Neural cell (in vitro differentiated cells): ENCODE results near the gene SKOR1. TPM values are rescaled to one million over a fixed set of nuclear protein-coding genes. Genes with fewer than 3 reads are reported as not detected.

ENCODE experiments used
- H2AFZ ChIP-seq: fragments of 200-600, 300-800 bp; sonication (generic), shearing (Covaris generic); 2 replicates; pipeline ENCODE4 v1.6.0; 2014; ENCODE audit warnings: low read depth, mild to moderate bottlenecking, antibody characterized with exemption, low read length, moderate library complexity
- H3F3A ChIP-seq: fragments of 200-600 bp; shearing (Covaris generic); 2 replicates; pipeline ENCODE4 v1.6.1; 2016; ENCODE audit warnings: mild to moderate bottlenecking, moderate library complexity, mixed read lengths, antibody characterized with exemption, low read length; ENCODE audit not compliant: insufficient read depth, poor library complexity, severe bottlenecking
- H3K27ac ChIP-seq: fragments of 200-600, 300-800 bp; sonication (generic), shearing (Covaris generic); 2 replicates; pipeline ENCODE4 v1.5.1; 2014; ENCODE audit warnings: mild to moderate bottlenecking, low read length, moderate library complexity
- H3K27me3 ChIP-seq: fragments of 300-800, 200-600 bp; sonication (generic), shearing (Covaris generic); 2 replicates; pipeline ENCODE4 v1.6.0; 2014; ENCODE audit warnings: mild to moderate bottlenecking, low read depth, low read length, moderate library complexity; ENCODE audit not compliant: insufficient read depth
- H3K36me3 ChIP-seq: fragments of 300-800, 200-600 bp; sonication (generic), shearing (Covaris generic); 2 replicates; pipeline ENCODE4 v1.5.1; 2014; ENCODE audit warnings: mild to moderate bottlenecking, antibody characterized with exemption, low read length, moderate library complexity; ENCODE audit not compliant: insufficient read depth
- H3K4me2 ChIP-seq: fragments of 300-800, 200-600 bp; sonication (generic), shearing (Covaris generic); 2 replicates; pipeline ENCODE4 v1.6.0; 2014; ENCODE audit warnings: mild to moderate bottlenecking, low read length
- H3K4me3 ChIP-seq: fragments of 300-800, 200-600 bp; sonication (generic), shearing (Covaris generic); 2 replicates; pipeline ENCODE4 v1.5.1; 2014; ENCODE audit warnings: mild to moderate bottlenecking, low read length, moderate library complexity
- H3K79me2 ChIP-seq: fragments of 200-600 bp; shearing (Covaris generic); replicated peaks from 2 replicates; pipeline ENCODE4 v1.6.0; 2014; ENCODE audit warnings: mild to moderate bottlenecking, low read length, moderate library complexity; ENCODE audit not compliant: insufficient read depth
- H3K9ac ChIP-seq: fragments of 300-800, 200-600 bp; sonication (generic), shearing (Covaris generic); 2 replicates; pipeline ENCODE4 v1.6.1; 2016; ENCODE audit warnings: mild to moderate bottlenecking, low read length, mixed read lengths
- H3K9me2 ChIP-seq: fragments of 200-600 bp; shearing (Covaris generic); 2 replicates; pipeline ENCODE4 v1.6.1; 2016; ENCODE audit warnings: mild to moderate bottlenecking, low read length, mixed read lengths; ENCODE audit not compliant: insufficient read depth
- H3K9me3 ChIP-seq: fragments of 200-600, 300-800 bp; sonication (generic), shearing (Covaris generic); 2 replicates; pipeline ENCODE4 v1.6.1; 2016; ENCODE audit warnings: mild to moderate bottlenecking, mixed run types, low read length, moderate library complexity, mixed read lengths
- H4K20me1 ChIP-seq: fragments of 200-600 bp; shearing (Covaris generic); 2 replicates; pipeline ENCODE4 v1.6.1; 2016; ENCODE audit warnings: mild to moderate bottlenecking, mixed run types; ENCODE audit not compliant: insufficient read depth
- CTCF ChIP-seq: fragments of 450-650 bp; IDR thresholded peaks from 2 replicates; pipeline ENCODE4 v1.5.1; 2014; ENCODE audit warnings: antibody characterized with exemption, mild to moderate bottlenecking, moderate library complexity; ENCODE audit not compliant: poor library complexity, severe bottlenecking
- EP300 ChIP-seq: fragments of 450-650 bp; conservative IDR thresholded peaks from 2 replicates; pipeline ENCODE4 v1.6.1; 2014; ENCODE audit warnings: antibody characterized with exemption, mild to moderate bottlenecking, moderate library complexity; ENCODE audit not compliant: poor library complexity, severe bottlenecking
- EZH2 ChIP-seq: fragments of 200-600, 300-800 bp; shearing (Covaris generic), sonication (generic); IDR thresholded peaks from 2 replicates; pipeline ENCODE4 v1.6.1; 2014; ENCODE audit warnings: antibody characterized with exemption, low read length, borderline replicate concordance, mild to moderate bottlenecking; ENCODE audit not compliant: insufficient read depth, poor library complexity, severe bottlenecking
- MXI1 ChIP-seq: fragments of 450-650 bp; conservative IDR thresholded peaks from 2 replicates; pipeline ENCODE4 v1.6.1; 2014; ENCODE audit warnings: antibody characterized with exemption, mild to moderate bottlenecking; ENCODE audit not compliant: poor library complexity, severe bottlenecking
- POLR2AphosphoS5 ChIP-seq: IDR thresholded peaks from 2 replicates; pipeline ENCODE4 v1.6.1; 2012
- RAD21 ChIP-seq: fragments of 450-650 bp; conservative IDR thresholded peaks from 2 replicates; pipeline ENCODE4 v1.6.1; 2014; ENCODE audit warnings: antibody characterized with exemption, mild to moderate bottlenecking, moderate library complexity
- REST ChIP-seq: IDR thresholded peaks from 2 replicates; pipeline ENCODE4 v1.6.1; 2012; ENCODE audit warnings: borderline replicate concordance
- SMC3 ChIP-seq: fragments of 450-650 bp; conservative IDR thresholded peaks from 2 replicates; pipeline ENCODE4 v1.6.1; 2014; ENCODE audit warnings: antibody characterized with exemption, mild to moderate bottlenecking, moderate library complexity; ENCODE audit not compliant: poor library complexity
- TAF1 ChIP-seq: IDR thresholded peaks from 2 replicates; pipeline ENCODE4 v1.6.1; 2012; ENCODE audit warnings: low read depth
- polyA plus RNA-seq: library from polyadenylated mRNA; depleted of rRNA; stranded (reverse); fragments of >200 nt; gene quantifications from 2 replicates; pipeline ENCODE4 v1.2.3, GENCODE V29; 2014

Gene SKOR1
- polyA plus RNA-seq, 1 donor from 2014 or later = 0.81 TPM

- no peaks in the 10 kb centered on the region for H3K36me3 ChIP-seq
- H4K20me1 ChIP-seq = no peaks in the 10 kb centered on the region
- no peaks in the 10 kb centered on the region for H3F3A ChIP-seq
- no peak overlapping the region for H2AFZ ChIP-seq
- H3K27me3 ChIP-seq = peaks cover 99% of the 10 kb centered on the region
- no peaks in the 10 kb centered on the region for H3K79me2 ChIP-seq
- no peak overlapping the region for H3K27ac ChIP-seq
- H3K4me3 ChIP-seq = no peak overlapping the region
- no peaks in the 10 kb centered on the region for H3K9me2 ChIP-seq
- no peaks in the 10 kb centered on the region for H3K9me3 ChIP-seq
- no peak overlapping the region for H3K4me2 ChIP-seq
- H3K9ac ChIP-seq = no peak overlapping the region
- TF ChIP-seq RAD21 (no peak), TAF1 (no peak), EZH2 (no peak), MXI1 (no peak), POLR2AphosphoS5 (no peak), EP300 (no peak), CTCF (no peak), REST (no peak), SMC3 (no peak)
Observed at GRCh38 chr15:67832031-67832551, 6.8 kb downstream of the SKOR1 start.

- no peak overlapping the region for H3K9ac ChIP-seq
- no peaks in the 10 kb centered on the region for H3K9me3 ChIP-seq
- TF ChIP-seq EZH2 = no peak
- no peak for TF ChIP-seq EP300
- TF ChIP-seq POLR2AphosphoS5 = no peak
- no peak for TF ChIP-seq MXI1
- no peak for TF ChIP-seq CTCF
- no peak for TF ChIP-seq RAD21
- TF ChIP-seq SMC3 = no peak
- H3K27me3 ChIP-seq = peaks cover 99% of the 10 kb centered on the region
- H3K27ac ChIP-seq = no peak overlapping the region
- H2AFZ ChIP-seq = no peak overlapping the region
- H4K20me1 ChIP-seq = no peaks in the 10 kb centered on the region
- peak overlapping the region; percentile 23 for H3K4me3 ChIP-seq
- H3K79me2 ChIP-seq = no peaks in the 10 kb centered on the region
- no peaks in the 10 kb centered on the region for H3K36me3 ChIP-seq
- no peak overlapping the region for H3K4me2 ChIP-seq
- H3F3A ChIP-seq = no peaks in the 10 kb centered on the region
- no peaks in the 10 kb centered on the region for H3K9me2 ChIP-seq
Observed at GRCh38 chr15:67832897-67833709, 7.8 kb downstream of the SKOR1 start.
